ENCODE measurements around the gene PRKCZ.

DNA sequence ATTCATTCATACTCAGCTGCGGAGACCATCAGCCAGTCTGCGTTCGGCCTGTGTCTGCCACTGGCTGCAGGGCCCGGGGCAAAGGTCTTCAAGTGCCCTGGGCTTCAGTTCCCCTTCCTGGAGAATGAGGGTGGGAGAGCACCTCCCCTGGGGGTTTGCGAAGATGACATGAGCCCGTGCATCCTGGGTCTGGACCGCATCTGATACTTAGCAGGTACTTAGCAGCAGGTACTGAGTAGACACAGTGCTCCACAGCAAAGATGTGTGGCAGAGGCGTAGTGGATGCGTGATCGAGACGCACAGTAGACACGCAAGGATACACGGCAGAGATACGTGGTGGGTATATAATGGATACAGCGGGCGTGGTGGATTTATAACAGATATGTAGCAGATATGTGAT lies 51.3 kb downstream of the PRKCZ start:
- TF ChIP-seq, protein P1, sequence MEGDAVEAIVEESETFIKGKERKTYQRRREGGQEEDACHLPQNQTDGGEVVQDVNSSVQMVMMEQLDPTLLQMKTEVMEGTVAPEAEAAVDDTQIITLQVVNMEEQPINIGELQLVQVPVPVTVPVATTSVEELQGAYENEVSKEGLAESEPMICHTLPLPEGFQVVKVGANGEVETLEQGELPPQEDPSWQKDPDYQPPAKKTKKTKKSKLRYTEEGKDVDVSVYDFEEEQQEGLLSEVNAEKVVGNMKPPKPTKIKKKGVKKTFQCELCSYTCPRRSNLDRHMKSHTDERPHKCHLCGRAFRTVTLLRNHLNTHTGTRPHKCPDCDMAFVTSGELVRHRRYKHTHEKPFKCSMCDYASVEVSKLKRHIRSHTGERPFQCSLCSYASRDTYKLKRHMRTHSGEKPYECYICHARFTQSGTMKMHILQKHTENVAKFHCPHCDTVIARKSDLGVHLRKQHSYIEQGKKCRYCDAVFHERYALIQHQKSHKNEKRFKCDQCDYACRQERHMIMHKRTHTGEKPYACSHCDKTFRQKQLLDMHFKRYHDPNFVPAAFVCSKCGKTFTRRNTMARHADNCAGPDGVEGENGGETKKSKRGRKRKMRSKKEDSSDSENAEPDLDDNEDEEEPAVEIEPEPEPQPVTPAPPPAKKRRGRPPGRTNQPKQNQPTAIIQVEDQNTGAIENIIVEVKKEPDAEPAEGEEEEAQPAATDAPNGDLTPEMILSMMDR (IDR thresholded peaks at IDR 0.05; ENCODE audit: low read depth, low read length): no peak
- TF ChIP-seq EZH2phosphoT487 (IDR thresholded peaks at IDR 0.05; ENCODE audit: low read depth): no peak

All from OCI-LY3 (cell line).